ENCODE results near the gene ZMIZ1. TPM values are rescaled to one million over a fixed set of nuclear protein-coding genes. Genes with fewer than 3 reads are reported as not detected.
A peak's percentile ranks its signal among the peaks of the same experiment; 100 is the strongest.

Gene ZMIZ1
- total and polyA plus RNA-seq, 4 donors = 43.0 to 178 (median 107) TPM

DNA sequence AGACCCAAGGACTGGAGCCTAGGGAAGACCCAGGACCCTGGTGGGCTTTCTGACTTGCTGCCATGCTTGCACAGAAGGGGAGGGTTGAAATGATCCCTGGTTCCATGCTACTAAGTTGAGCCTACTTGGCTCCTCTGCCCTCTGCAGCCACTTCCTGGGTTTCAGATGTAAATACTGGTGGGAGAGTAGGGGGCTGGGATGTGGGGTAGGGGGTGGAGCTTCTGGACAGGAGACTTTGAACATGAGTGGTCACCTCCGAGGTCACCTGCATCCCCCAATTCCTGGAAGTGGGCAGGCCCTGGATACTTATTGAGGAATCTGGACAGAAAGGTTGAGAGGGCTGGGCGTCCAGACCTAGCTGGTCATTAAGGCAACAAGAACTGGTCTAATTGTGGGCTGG, 2.9 kb upstream of the ZMIZ1 start:
- H3K4me3 ChIP-seq (ENCODE audit: low read depth, low read length) = no peak overlapping the region

GRCh38 chr10:79066411-79067240, 2.1 kb upstream of the ZMIZ1 start:
- Histone ChIP-seq H3K9me3 (ENCODE audit: control insufficient read depth, insufficient read depth, low read length) (no peaks in the 10 kb centered on the region), H3K4me3 (ENCODE audit: low read depth, low read length) (peak overlapping the region; percentile 51), H3K4me1 (ENCODE audit: control insufficient read depth, insufficient read depth, low read length) (peaks cover 53% of the 10 kb centered on the region), H3K27me3 (ENCODE audit: control insufficient read depth, insufficient read depth, low read length) (no peaks in the 10 kb centered on the region), H3K36me3 (ENCODE audit: control insufficient read depth, insufficient read depth, low read length) (no peaks in the 10 kb centered on the region), H3K27ac (ENCODE audit: low read depth, low read length) (peak overlapping the region; percentile 75)
- peak in 2 of 6 donors; percentile 60 to 66 for DNase-seq (ENCODE audit: low read depth in 4 of 6, low spot score in 6 of 6)
- WGBS (ENCODE audit: insufficient coverage) = 6% methylated on average over 28 of the region's 37 CpGs

More for the DNA sequence above, 2.9 kb upstream of the ZMIZ1 start:
- Histone ChIP-seq H3K27me3 (ENCODE audit: control insufficient read depth, insufficient read depth, low read length) (no peaks in the 10 kb centered on the region), H3K27ac (ENCODE audit: low read depth, low read length) (no peak overlapping the region), H3K36me3 (ENCODE audit: control insufficient read depth, insufficient read depth, low read length) (no peaks in the 10 kb centered on the region), H3K4me1 (ENCODE audit: control insufficient read depth, insufficient read depth, low read length) (peaks cover 53% of the 10 kb centered on the region), H3K9me3 (ENCODE audit: control insufficient read depth, insufficient read depth, low read length) (no peaks in the 10 kb centered on the region)
- DNase-seq (ENCODE audit: low read depth in 4 of 6, low spot score in 6 of 6) = no peak
- WGBS (ENCODE audit: insufficient coverage) = 67% methylated on average over 1 of the region's 2 CpGs

- Histone ChIP-seq H3K36me3 (ENCODE audit: control insufficient read depth, insufficient read depth, low read length) (no peaks in the 10 kb centered on the region), H3K4me3 (ENCODE audit: low read depth, low read length) (peak overlapping the region; percentile 88), H3K27me3 (ENCODE audit: control insufficient read depth, insufficient read depth, low read length) (no peaks in the 10 kb centered on the region), H3K27ac (ENCODE audit: low read depth, low read length) (peak overlapping the region; percentile 83), H3K4me1 (ENCODE audit: control insufficient read depth, insufficient read depth, low read length) (peaks cover 53% of the 10 kb centered on the region), H3K9me3 (ENCODE audit: control insufficient read depth, insufficient read depth, low read length) (no peaks in the 10 kb centered on the region)
- DNase-seq (ENCODE audit: low read depth in 4 of 6, low spot score in 6 of 6) = peak; percentile 92 to 98 (median 92)
- WGBS (ENCODE audit: insufficient coverage) = 1% methylated on average over 74 of the region's 81 CpGs
Measured at GRCh38 chr10:79067241-79068202, 1.2 kb upstream of the ZMIZ1 start.

- 7% methylated on average over 17 of the region's 17 CpGs for WGBS (ENCODE audit: insufficient coverage)
- no peaks in the 10 kb centered on the region for H3K27me3 ChIP-seq (ENCODE audit: control insufficient read depth, insufficient read depth, low read length)
- no peaks in the 10 kb centered on the region for H3K9me3 ChIP-seq (ENCODE audit: control insufficient read depth, insufficient read depth, low read length)
- no peak for DNase-seq (ENCODE audit: low read depth in 4 of 6, low spot score in 6 of 6)
- peak overlapping the region; percentile 83 for H3K27ac ChIP-seq (ENCODE audit: low read depth, low read length)
- peaks cover 55% of the 10 kb centered on the region for H3K4me1 ChIP-seq (ENCODE audit: control insufficient read depth, insufficient read depth, low read length)
- H3K4me3 ChIP-seq (ENCODE audit: low read depth, low read length) = peak overlapping the region; percentile 88
- H3K36me3 ChIP-seq (ENCODE audit: control insufficient read depth, insufficient read depth, low read length) = no peaks in the 10 kb centered on the region
Measured at GRCh38 chr10:79068203-79068561, 584 bp upstream of the ZMIZ1 start.

DNA sequence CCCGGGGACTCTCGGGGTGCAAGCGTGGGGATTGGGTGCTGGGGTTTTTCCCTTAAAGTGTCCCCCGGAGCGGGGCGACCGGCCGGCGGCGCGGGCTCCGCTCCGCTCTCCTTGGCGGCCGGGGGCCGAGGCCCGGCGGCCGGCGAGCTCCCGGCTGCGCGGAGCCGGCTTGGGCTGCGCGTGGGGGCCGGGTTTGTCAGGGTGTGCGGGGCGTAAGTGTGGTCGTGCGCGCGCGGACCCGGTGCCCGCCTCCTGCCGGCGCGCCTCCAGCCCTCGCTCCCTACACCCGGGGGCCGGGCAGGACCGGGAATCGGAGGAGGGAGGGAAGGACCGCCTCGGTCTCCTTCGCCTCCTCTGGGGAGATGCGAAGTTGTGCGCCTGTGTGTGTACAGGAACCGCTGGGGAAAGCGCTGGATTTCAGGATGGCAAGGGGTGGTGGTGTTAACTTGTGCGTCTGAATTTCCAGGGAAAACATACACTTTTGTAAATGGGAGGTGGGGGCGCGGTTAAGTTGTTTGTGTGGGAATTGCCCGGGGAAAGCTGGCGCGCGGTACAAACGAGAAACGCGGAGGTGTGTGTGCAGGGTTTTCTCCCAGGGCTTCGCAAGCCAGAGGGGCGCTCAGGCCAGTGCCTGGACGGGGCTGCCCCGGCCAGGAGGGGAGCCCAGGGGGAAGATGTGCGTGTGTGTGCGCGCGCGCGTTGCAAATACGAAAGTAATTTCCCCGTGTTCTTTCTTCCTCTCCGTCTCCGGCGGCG, 737 bp downstream of the ZMIZ1 start:
- peak in 2 of 6 donors; percentile 73 to 75 for DNase-seq (ENCODE audit: low read depth in 4 of 6, low spot score in 6 of 6)
- H3K4me1 ChIP-seq (ENCODE audit: control insufficient read depth, insufficient read depth, low read length) = peaks cover 66% of the 10 kb centered on the region
- H3K4me3 ChIP-seq (ENCODE audit: low read depth, low read length) = peak overlapping the region; percentile 88

GRCh38 chr10:79070081-79070605, 1.4 kb downstream of the ZMIZ1 start:
- peak in 2 of 6 donors; percentile 43 to 70 for DNase-seq (ENCODE audit: low read depth in 4 of 6, low spot score in 6 of 6)
- Histone ChIP-seq H3K4me3 (ENCODE audit: low read depth, low read length) (peak overlapping the region; percentile 88), H3K27ac (ENCODE audit: low read depth, low read length) (peak overlapping the region; percentile 92), H3K36me3 (ENCODE audit: control insufficient read depth, insufficient read depth, low read length) (no peaks in the 10 kb centered on the region), H3K4me1 (ENCODE audit: control insufficient read depth, insufficient read depth, low read length) (peaks cover 72% of the 10 kb centered on the region), H3K9me3 (ENCODE audit: control insufficient read depth, insufficient read depth, low read length) (no peaks in the 10 kb centered on the region), H3K27me3 (ENCODE audit: control insufficient read depth, insufficient read depth, low read length) (no peaks in the 10 kb centered on the region)
- WGBS (ENCODE audit: insufficient coverage) = under 1% methylated on average over 48 of the region's 55 CpGs

More for the DNA sequence above, 737 bp downstream of the ZMIZ1 start:
- 0% methylated on average over 63 of the region's 77 CpGs for WGBS (ENCODE audit: insufficient coverage)
- H3K27ac ChIP-seq (ENCODE audit: low read depth, low read length) = peak overlapping the region; percentile 92
- H3K27me3 ChIP-seq (ENCODE audit: control insufficient read depth, insufficient read depth, low read length) = no peaks in the 10 kb centered on the region
- no peaks in the 10 kb centered on the region for H3K9me3 ChIP-seq (ENCODE audit: control insufficient read depth, insufficient read depth, low read length)
- H3K36me3 ChIP-seq (ENCODE audit: control insufficient read depth, insufficient read depth, low read length) = no peaks in the 10 kb centered on the region

- DNase-seq (ENCODE audit: low read depth in 4 of 6, low spot score in 6 of 6) = peak in 3 of 6 donors; percentile 76 to 94 (median 91)
- Histone ChIP-seq H3K27ac (ENCODE audit: low read depth, low read length) (peak overlapping the region; percentile 92), H3K27me3 (ENCODE audit: control insufficient read depth, insufficient read depth, low read length) (no peaks in the 10 kb centered on the region), H3K4me3 (ENCODE audit: low read depth, low read length) (peak overlapping the region; percentile 88), H3K36me3 (ENCODE audit: control insufficient read depth, insufficient read depth, low read length) (no peaks in the 10 kb centered on the region), H3K9me3 (ENCODE audit: control insufficient read depth, insufficient read depth, low read length) (no peaks in the 10 kb centered on the region), H3K4me1 (ENCODE audit: control insufficient read depth, insufficient read depth, low read length) (peaks cover 74% of the 10 kb centered on the region)
- 0% methylated on average over 28 of the region's 32 CpGs for WGBS (ENCODE audit: insufficient coverage)
Measured at GRCh38 chr10:79070606-79071395, 2.0 kb downstream of the ZMIZ1 start.

DNA sequence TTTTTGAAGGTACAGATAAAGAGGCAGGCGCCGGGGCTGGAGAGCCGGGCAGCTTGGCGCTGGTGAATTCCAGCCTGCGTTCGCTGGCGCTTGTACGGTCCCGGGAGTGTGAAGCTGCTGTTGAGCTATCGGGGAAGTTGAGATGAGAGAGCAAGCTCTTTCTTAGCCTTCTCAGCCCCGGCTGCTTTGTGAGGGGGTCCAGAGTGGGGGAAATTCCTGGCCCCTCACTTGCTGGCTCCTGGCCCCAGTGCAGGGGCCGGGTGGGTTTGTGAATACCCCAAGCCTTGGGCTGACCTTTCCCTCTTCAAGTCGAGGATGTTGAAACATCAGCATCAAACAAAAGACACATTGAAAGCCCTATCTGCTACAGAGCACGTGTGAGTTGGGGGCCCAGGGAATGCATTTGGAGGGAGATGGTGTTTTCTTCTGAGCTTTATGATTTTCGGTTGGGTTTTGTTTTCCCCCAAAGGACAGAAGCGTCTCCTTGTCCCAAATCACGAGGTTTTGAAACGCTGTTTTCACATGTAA, 2.7 kb downstream of the ZMIZ1 start:
- DNase-seq (ENCODE audit: low read depth in 4 of 6, low spot score in 6 of 6) = no peak
- peak overlapping the region; percentile 92 for H3K27ac ChIP-seq (ENCODE audit: low read depth, low read length)
- no peaks in the 10 kb centered on the region for H3K36me3 ChIP-seq (ENCODE audit: control insufficient read depth, insufficient read depth, low read length)
- no peaks in the 10 kb centered on the region for H3K27me3 ChIP-seq (ENCODE audit: control insufficient read depth, insufficient read depth, low read length)
- no peaks in the 10 kb centered on the region for H3K9me3 ChIP-seq (ENCODE audit: control insufficient read depth, insufficient read depth, low read length)
- H3K4me1 ChIP-seq (ENCODE audit: control insufficient read depth, insufficient read depth, low read length) = peaks cover 74% of the 10 kb centered on the region
- WGBS (ENCODE audit: insufficient coverage) = 2% methylated on average over 13 of the region's 18 CpGs
- H3K4me3 ChIP-seq (ENCODE audit: low read depth, low read length) = peak overlapping the region; percentile 88
